KOPT-K1 (cell line): ENCODE results near the gene TGFBR2.
"Not testable (repeated sequence)": the region's sequence is repeated elsewhere in the genome, so short reads cannot be mapped to it uniquely, and the experiment has no call there.

Source experiments
- H3K27ac ChIP-seq: fragments of 200-600 bp; sonication (generic); 2 replicates; pipeline ENCODE4 v1.5.1; 2016; ENCODE audit warnings: antibody characterized with exemption, mild to moderate bottlenecking, low read depth, low read length; ENCODE audit not compliant: poor library complexity, severe bottlenecking
- H3K36me3 ChIP-seq: fragments of 200-600 bp; sonication (generic); 2 replicates; pipeline ENCODE4 v1.5.1; 2017; ENCODE audit warnings: antibody characterized with exemption, mild to moderate bottlenecking, low read length, moderate library complexity; ENCODE audit not compliant: insufficient read depth
- H3K9me3 ChIP-seq: fragments of 200-600 bp; sonication (generic); 2 replicates; pipeline ENCODE4 v1.5.1; 2017; ENCODE audit warnings: antibody characterized with exemption, low read length, mild to moderate bottlenecking; ENCODE audit not compliant: insufficient read depth, poor library complexity, severe bottlenecking

Gene TGFBR2

DNA sequence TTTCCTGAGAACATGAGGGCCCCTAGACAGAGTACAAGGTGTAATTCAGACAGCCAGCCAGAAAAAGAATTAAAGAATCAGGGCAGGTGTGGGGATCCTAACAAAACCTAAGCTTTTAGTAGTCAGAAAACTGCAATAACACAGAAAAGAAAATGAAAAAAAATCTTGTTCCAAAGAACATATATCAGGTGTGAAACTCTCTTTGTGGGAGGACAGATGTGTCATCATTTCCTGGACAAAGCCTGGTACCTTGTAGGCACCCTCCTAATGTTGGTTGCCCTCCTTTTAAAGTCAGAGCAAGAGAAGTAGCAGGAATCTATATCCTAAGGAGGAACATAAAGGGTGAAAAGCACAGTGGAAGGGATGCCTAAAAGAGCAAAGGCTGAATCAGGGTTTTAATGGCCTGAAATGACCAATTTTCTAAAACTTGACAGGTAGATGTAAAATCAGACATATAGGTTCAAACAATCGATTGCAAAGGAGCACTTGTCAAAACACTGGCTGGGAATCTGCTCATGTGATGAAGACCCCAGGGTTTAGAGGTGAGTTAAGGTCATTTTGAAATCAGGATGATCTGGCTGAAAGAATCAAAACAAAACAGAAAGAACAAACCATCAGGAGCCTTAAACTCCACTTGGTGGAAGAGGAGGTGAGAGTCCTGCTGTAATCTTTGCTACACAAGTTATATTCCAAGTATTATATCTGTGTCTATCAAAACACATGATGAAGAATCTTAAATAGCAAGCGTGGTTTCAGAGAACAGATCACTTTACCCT, 54.9 kb downstream of the TGFBR2 start:
- Histone ChIP-seq H3K27ac (peak overlapping the region; percentile 41), H3K36me3 (peaks cover 12% of the 10 kb centered on the region; the same call in 1 of the 2 replicates), H3K9me3 (no peaks in the 10 kb centered on the region)

DNA sequence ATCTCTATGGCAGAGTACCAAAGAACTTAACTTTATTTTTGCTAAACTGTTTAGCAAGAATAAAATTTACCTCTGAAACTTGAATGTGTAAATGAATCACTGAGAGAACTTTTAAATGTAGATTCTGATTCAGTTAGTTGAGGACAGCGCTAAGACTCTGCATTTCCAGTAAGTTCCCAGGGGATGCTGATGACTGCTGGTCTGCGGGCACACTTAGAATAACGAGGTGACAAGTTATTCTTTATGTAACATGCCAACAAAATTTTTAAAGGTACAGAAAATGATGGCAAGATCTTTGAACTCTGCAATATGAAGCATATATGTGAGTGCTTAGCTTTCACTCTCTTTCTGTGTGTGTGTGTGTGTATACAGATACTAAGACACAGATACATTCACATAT, 56.4 kb downstream of the TGFBR2 start:
- no peaks in the 10 kb centered on the region for H3K9me3 ChIP-seq
- peak overlapping the region; percentile 94 for H3K27ac ChIP-seq
- H3K36me3 ChIP-seq = 0 out of 2 replicates have a peak, but pooled peaks cover 6% of the 10 kb centered on the region

DNA sequence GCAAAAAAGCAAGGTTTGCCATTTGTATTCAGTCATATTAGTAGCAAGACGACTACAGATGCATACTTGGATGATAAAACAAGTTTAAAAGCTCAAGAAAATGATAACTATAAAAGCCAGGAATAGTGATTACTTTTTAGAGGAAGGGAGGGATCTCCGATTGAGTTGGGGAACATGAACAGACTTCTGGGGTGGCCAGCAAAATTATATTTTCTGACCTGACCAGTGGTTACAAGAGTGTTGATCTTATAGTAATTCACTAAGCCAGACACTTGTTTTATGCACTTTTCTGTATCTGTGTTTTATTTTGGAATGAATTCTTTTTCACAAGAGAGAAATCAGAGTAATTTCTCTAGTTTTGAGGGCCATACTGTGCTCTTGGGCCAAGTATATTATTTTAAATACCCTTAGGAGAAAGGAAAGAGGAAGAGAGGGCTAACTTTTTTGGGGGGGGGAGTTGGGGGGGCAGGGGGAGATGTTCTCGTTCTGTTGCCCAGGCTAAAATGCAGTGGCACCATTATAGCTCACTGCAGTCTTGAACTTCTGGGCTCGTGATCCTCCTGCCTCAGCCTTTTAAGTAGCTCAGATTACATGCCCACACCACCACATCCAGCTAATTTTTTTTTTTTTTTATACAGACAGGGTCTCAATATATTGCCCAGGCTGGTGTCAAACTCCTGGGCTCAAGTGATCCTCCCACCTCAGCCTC, 57.3 kb downstream of the TGFBR2 start:
- H3K36me3 ChIP-seq = 0 out of 2 replicates have a peak, but pooled peaks cover 6% of the 10 kb centered on the region
- H3K9me3 ChIP-seq = no peaks in the 10 kb centered on the region
- H3K27ac ChIP-seq = peak overlapping the region; percentile 94

DNA sequence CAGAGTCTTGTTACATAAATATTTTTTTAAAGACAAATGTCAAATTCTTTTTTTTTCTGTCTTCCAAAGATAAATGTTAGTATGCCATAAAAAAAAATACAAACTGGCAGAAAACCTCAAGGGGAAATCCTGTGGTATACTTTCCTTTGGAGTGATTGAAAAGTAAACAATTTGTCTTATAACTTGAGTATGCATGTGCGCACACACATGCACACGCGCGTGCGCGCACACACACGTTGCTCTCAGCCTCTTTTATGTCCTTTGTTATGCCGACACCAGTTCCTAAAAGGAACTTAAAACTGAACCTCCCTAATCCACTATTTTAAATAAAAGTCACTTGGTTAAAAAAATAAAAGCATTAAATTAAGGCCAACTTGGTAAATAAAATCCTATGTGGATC, 58.1 kb downstream of the TGFBR2 start:
- Histone ChIP-seq H3K36me3 (0 out of 2 replicates have a peak, but pooled peaks cover 6% of the 10 kb centered on the region), H3K9me3 (no peaks in the 10 kb centered on the region), H3K27ac (peak overlapping the region; percentile 94)

DNA sequence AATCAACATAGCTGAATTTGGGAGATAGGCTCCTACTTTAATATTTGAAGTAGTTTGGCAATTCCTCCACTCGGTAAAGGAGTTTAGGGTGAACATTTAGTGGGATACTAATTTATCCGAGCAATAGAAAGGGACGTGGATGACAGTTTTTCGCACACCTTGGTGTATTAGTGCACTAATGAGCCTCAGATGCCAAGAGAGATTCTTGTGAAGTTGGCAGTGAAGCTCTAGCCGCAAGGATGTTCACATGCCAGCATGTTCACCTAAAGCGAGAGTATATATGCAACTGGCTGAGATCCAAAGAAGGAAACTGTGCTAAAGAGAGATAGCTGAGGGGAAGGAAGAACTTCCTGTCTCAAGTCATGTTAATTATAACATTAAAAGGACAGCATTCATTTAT, 58.5 kb downstream of the TGFBR2 start:
- Histone ChIP-seq H3K27ac (peak overlapping the region; percentile 94), H3K36me3 (0 out of 2 replicates have a peak, but pooled peaks cover 6% of the 10 kb centered on the region), H3K9me3 (no peaks in the 10 kb centered on the region)

DNA sequence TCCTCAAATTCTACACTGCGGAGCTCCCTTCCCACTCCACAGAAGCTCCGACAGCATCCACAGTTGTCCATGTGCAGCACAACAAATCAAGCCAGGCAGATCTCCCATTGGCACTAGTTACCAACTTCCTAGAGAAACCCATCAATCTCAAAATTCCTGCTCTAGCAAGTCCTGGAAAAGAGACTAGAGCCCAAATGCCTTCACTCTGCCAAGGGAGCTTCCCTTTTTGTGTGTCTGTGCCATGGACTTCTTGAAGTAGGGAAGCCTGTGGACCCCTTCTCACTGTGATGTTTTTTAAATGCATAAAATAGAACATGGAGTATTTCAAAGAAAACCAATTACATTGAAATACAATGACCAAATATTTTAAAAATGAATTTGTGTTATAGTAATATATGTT, 59.1 kb downstream of the TGFBR2 start:
- Histone ChIP-seq H3K27ac (peak overlapping the region; percentile 94), H3K9me3 (no peaks in the 10 kb centered on the region), H3K36me3 (peaks cover 10% of the 10 kb centered on the region; the same call in 1 of the 2 replicates)

DNA sequence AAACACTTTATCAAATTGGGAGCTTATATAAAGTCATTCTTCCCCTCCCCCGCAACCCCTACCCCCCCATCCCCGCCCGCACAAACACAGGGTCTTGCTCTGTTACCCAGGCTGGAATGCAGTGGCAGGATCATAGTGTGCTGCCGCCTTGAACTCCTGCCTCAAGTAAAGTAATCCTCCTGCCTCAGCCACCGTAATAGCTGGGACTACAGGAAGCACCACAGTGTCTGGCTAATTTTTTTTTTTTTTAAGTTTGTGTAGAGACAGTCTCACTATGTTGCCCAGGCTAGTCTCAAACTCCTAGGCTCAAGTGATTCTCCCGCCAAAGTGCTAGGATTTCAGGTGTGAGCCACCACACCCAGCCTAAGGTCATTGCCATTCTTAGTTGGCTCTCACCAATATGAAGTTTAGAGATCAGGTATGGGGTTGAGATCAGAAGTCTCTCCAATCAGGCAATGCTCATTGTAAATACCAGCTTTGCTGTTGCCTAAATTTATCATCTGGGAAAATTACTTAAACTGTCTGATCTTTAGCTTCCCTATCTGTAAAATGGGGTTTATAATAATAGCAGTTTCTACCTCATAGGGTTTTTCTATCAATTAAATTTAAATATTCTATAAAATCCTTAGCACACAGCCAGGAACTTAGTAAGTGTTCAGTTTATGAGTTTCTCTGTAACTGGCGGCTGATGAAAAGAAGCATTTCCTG, 60.3 kb downstream of the TGFBR2 start:
- Histone ChIP-seq H3K27ac (peak overlapping the region; percentile 94), H3K9me3 (no peaks in the 10 kb centered on the region), H3K36me3 (peaks cover 19% of the 10 kb centered on the region)

DNA sequence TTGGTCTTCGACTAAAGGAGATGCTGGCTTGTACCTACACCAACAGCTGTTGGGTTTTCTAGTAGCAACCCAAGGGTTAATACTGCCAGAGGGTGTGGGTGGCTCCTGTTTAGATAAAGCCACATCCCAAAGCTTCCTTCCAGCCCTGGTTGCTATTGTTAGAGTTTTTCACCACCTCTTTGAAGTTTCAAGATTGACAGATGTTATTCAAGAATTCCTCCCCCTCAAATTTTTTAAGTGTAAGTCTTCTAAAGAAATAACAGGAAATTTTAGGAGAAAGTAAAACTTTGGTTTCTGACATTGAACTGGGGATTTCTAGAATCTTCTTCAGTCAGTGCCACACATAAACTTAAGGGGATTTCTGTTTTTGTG, 60.9 kb downstream of the TGFBR2 start:
- Histone ChIP-seq H3K36me3 (peaks cover 24% of the 10 kb centered on the region), H3K9me3 (no peaks in the 10 kb centered on the region), H3K27ac (peak overlapping the region; percentile 94)

DNA sequence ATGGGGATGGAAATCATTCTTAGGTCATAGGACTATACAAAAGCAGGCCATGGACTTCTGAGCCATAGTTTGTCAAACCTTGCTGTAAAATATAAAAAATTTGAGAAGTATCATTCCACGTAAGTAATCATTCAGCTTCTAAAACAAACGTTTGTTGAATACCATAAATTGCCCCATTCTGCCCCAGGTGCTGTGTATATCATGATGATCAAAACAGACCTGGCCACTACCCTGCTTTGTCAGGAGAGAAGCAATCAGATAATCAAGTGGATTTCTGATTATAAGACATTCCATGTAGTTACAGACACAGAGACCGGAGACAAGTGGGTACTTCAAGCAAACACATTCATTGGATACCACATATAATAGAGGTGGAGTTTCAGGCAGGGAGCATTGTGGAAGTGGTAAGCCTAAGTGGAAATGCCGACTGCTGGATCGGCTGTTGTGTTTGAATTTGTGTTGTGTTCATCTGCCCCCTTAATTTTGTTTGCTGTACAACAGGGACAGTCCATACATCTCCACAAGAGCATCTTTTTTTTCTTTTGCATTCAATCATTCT, 61.7 kb downstream of the TGFBR2 start:
- Histone ChIP-seq H3K9me3 (no peaks in the 10 kb centered on the region), H3K27ac (peak overlapping the region; percentile 94), H3K36me3 (peaks cover 33% of the 10 kb centered on the region)

DNA sequence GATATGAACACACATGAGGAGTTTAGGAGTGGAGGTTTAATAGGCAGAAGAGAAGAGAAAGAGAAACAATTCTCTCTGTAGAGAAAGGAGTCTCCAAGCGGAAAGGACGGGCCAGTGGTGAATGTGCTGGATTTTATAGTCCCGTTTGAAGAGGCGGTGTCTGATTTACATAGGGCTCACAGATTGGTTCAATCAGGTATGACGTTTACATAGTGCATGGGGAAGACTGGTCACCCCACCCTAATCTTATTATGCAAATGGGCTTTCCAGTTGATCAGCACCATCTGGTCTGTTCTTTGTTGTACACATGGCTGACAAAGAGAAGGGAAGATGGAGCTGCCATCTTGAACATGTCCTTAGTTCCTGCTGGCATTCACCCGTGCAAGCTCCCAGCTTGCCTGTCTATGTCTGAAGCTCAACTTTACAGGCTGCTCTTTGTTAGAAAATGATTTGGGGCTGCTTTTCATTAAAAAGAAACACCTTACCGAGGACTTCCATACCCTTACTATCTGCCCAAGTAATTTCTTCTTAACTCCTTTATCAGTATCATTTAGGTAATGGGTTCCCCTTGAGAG, 63.0 kb downstream of the TGFBR2 start:
- not testable (repeated sequence) for H3K9me3 ChIP-seq, H3K27ac ChIP-seq
- peaks cover 44% of the 10 kb centered on the region for H3K36me3 ChIP-seq

DNA sequence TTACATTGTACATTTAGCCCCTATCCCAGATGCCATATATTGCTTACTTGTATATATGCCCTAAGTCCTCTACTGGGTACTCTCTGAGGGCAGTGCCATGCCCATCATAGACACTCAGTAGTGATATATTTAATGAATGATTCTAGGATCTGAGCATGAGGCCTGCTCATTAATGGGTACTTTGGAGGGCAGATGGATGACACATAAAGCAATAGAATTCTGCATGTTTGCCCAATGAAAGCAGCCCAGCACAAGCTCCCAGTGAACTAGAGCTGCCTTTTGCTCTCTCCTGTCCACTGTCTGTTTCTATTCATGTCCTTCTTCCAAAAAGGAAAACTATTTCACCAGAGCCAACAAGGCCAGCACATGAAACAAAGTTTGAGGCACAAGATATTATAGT, 63.9 kb downstream of the TGFBR2 start:
- H3K27ac ChIP-seq = no peak overlapping the region
- peaks cover 52% of the 10 kb centered on the region for H3K36me3 ChIP-seq
- H3K9me3 ChIP-seq = no peaks in the 10 kb centered on the region

DNA sequence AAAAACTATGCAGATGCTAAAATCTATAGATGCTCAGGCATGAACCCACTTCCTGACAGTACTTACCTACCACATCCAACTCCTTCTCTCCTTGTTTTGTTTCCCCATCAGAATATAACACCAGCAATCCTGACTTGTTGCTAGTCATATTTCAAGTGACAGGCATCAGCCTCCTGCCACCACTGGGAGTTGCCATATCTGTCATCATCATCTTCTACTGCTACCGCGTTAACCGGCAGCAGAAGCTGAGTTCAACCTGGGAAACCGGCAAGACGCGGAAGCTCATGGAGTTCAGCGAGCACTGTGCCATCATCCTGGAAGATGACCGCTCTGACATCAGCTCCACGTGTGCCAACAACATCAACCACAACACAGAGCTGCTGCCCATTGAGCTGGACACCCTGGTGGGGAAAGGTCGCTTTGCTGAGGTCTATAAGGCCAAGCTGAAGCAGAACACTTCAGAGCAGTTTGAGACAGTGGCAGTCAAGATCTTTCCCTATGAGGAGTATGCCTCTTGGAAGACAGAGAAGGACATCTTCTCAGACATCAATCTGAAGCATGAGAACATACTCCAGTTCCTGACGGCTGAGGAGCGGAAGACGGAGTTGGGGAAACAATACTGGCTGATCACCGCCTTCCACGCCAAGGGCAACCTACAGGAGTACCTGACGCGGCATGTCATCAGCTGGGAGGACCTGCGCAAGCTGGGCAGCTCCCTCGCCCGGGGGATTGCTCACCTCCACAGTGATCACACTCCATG, 65.3 kb downstream of the TGFBR2 start:
- Histone ChIP-seq H3K27ac (no peak overlapping the region), H3K36me3 (peaks cover 66% of the 10 kb centered on the region), H3K9me3 (no peaks in the 10 kb centered on the region)

DNA sequence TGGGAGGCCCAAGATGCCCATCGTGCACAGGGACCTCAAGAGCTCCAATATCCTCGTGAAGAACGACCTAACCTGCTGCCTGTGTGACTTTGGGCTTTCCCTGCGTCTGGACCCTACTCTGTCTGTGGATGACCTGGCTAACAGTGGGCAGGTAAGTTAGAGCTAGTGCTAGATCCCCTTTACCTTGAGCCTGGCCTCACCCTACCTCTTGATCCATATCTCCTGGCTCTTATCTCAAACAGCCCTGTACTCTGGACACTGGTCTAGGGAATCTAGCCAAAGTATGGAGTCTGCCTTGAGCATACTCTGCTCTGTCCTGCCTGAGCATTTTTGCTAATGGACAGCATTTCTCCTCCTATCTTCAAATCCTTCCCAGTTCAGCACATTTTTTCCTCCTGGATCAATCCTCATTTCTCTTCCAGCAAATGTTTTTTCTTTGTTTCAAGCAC, 65.9 kb downstream of the TGFBR2 start:
- Histone ChIP-seq H3K9me3 (no peaks in the 10 kb centered on the region), H3K36me3 (peaks cover 73% of the 10 kb centered on the region), H3K27ac (no peak overlapping the region)

DNA sequence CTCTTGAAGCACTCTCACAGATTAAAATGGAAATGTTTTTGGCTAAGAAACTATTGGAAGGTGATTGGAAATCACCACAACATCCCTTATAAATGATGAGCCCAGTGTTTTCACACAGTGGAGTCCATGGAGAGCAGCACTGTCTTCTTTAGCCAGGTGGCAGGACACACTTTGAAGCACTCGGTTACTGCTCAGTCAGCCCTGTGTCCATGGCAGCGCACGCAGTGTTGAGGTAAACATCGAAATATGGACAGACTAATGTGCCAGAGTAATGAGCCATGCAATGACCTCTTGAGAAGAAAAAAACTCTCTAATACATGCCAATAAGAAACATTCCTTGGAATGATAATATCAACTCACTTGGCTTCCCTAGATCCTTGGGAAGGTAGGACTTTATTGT, 66.6 kb downstream of the TGFBR2 start:
- Histone ChIP-seq H3K36me3 (peaks cover 79% of the 10 kb centered on the region), H3K27ac (no peak overlapping the region), H3K9me3 (no peaks in the 10 kb centered on the region)
